Immature natural killer cell (primary cell): ENCODE results near the gene ITGAD. TPM values are rescaled to one million over a fixed set of nuclear protein-coding genes. Genes with fewer than 3 reads are reported as not detected.

Experiments
- DNase-seq, 3 donors: peaks; one replicate each; pipeline ENCODE4 v3.0.0; 2022; ENCODE audit warnings: mixed read lengths in 1 of 3
- H3K27ac Mint-ChIP-seq, 6 donors: one replicate each; pipeline ENCODE4 v1.8.0; 2020; ENCODE audit warnings: mixed read lengths in 6 of 6, mild to moderate bottlenecking in 5 of 6, inconsistent platforms in 4 of 6, moderate library complexity in 3 of 6
- H3K27me3 Mint-ChIP-seq, 3 donors: one replicate each; pipeline ENCODE4 v1.8.0; 2020 to 2021; ENCODE audit warnings: low read depth in 3 of 3, mild to moderate bottlenecking in 3 of 3, mixed read lengths in 3 of 3, moderate library complexity in 3 of 3, inconsistent platforms in 1 of 3
- H3K36me3 Mint-ChIP-seq, 3 donors: one replicate each; pipeline ENCODE4 v1.8.0; 2020; ENCODE audit warnings: mixed read lengths in 3 of 3, inconsistent platforms in 2 of 3, mild to moderate bottlenecking in 2 of 3
- H3K4me1 Mint-ChIP-seq, 2 donors: one replicate each; pipeline ENCODE4 v1.8.0; 2020; ENCODE audit warnings: inconsistent platforms in 2 of 2, mild to moderate bottlenecking in 2 of 2, mixed read lengths in 2 of 2, moderate library complexity in 1 of 2
- H3K4me3 Mint-ChIP-seq, 5 donors: one replicate each; pipeline ENCODE4 v1.8.0; 2020; ENCODE audit warnings: mild to moderate bottlenecking in 5 of 5, mixed read lengths in 5 of 5, inconsistent platforms in 3 of 5, moderate library complexity in 3 of 5
- H3K9me3 Mint-ChIP-seq, 6 donors: one replicate each; pipeline ENCODE4 v1.8.0; 2020; ENCODE audit warnings: mild to moderate bottlenecking in 6 of 6, mixed read lengths in 6 of 6, inconsistent platforms in 4 of 6, moderate library complexity in 3 of 6
- polyA plus RNA-seq, 3 donors: library from polyadenylated mRNA; unstranded; fragments of 300-500 nt; fragmentation: Illumina TruSeq; gene quantifications; one replicate each; pipeline ENCODE4 v1.2.3, GENCODE V29; 2021

Gene ITGAD
- polyA plus RNA-seq, 3 donors from 2014 or later: 0.27 to 0.47 TPM; not detected in 1

- Mint-ChIP-seq H3K36me3 (peaks cover 0 to 18% (median 15%) of the 10 kb centered on the region in 3 donors), H3K4me3 (peak overlapping the region; percentile 78 to 91 (median 84)), H3K27me3 (peaks cover 3 to 5% (median 4%) of the 10 kb centered on the region in 3 donors), H3K9me3 (no peaks in the 10 kb centered on the region), H3K4me1 (peaks cover 72 to 73% of the 10 kb centered on the region in 2 donors), H3K27ac (peak overlapping the region; percentile 75 to 93 (median 84))
- peak in 2 of 3 donors; percentile 34 to 41 for DNase-seq
These were observed 35.6 kb upstream of the ITGAD start for GRCh38 chr16:31357324-31358109.

GRCh38 chr16:31360251-31360650, 32.9 kb upstream of the ITGAD start:
- Mint-ChIP-seq H3K27ac (peak overlapping the region in 3 of 6 donors; percentile 40 to 50 (median 46)), H3K27me3 (peaks cover 3 to 14% (median 4%) of the 10 kb centered on the region in 3 donors), H3K9me3 (no peaks in the 10 kb centered on the region), H3K36me3 (peaks cover 0 to 22% (median 12%) of the 10 kb centered on the region in 3 donors), H3K4me3 (peak overlapping the region in 2 of 5 donors; percentile 17 to 23), H3K4me1 (peaks cover 71 to 72% of the 10 kb centered on the region in 2 donors)
- no peak for DNase-seq

GRCh38 chr16:31361201-31362110, 31.7 kb upstream of the ITGAD start:
- no peak for DNase-seq
- Mint-ChIP-seq H3K4me1 (peaks cover 71 to 72% of the 10 kb centered on the region in 2 donors), H3K9me3 (no peaks in the 10 kb centered on the region), H3K36me3 (peaks cover 0 to 28% (median 12%) of the 10 kb centered on the region in 3 donors), H3K27me3 (peaks cover 3 to 14% (median 4%) of the 10 kb centered on the region in 3 donors), H3K4me3 (peak overlapping the region in 2 of 5 donors; percentile 14 to 17), H3K27ac (no peak overlapping the region)

- Mint-ChIP-seq H3K9me3 (no peaks in the 10 kb centered on the region), H3K27ac (peak overlapping the region in 4 of 6 donors; percentile 31 to 88 (median 66)), H3K4me1 (peaks cover 72% of the 10 kb centered on the region in 2 donors), H3K36me3 (peaks cover 2 to 29% (median 16%) of the 10 kb centered on the region in 3 donors), H3K4me3 (no peak overlapping the region), H3K27me3 (peaks cover 2 to 12% (median 5%) of the 10 kb centered on the region in 3 donors)
- no peak for DNase-seq
These were observed 30.4 kb upstream of the ITGAD start for GRCh38 chr16:31362476-31363405.

- peaks cover 68 to 70% of the 10 kb centered on the region in 2 donors for H3K4me1 Mint-ChIP-seq
- DNase-seq: no peak
- peak overlapping the region in 4 of 5 donors; percentile 54 to 69 (median 60) for H3K4me3 Mint-ChIP-seq
These were observed 29.4 kb upstream of the ITGAD start for GRCh38 chr16:31363721-31364120.

GRCh38 chr16:31364421-31364820, 28.7 kb upstream of the ITGAD start:
- Mint-ChIP-seq H3K27ac (peak overlapping the region; percentile 82 to 94 (median 88)), H3K4me1 (peaks cover 68 to 70% of the 10 kb centered on the region in 2 donors), H3K4me3 (peak overlapping the region; percentile 54 to 82 (median 69)), H3K9me3 (no peaks in the 10 kb centered on the region), H3K36me3 (peaks cover 4 to 30% (median 17%) of the 10 kb centered on the region in 3 donors), H3K27me3 (peaks cover 2 to 10% (median 6%) of the 10 kb centered on the region in 3 donors)
- peak in 2 of 3 donors; percentile 34 to 45 for DNase-seq

More at GRCh38 chr16:31363721-31364120, 29.4 kb upstream of the ITGAD start:
- peaks cover 2 to 12% (median 6%) of the 10 kb centered on the region in 3 donors for H3K27me3 Mint-ChIP-seq
- H3K9me3 Mint-ChIP-seq: no peaks in the 10 kb centered on the region
- H3K27ac Mint-ChIP-seq: peak overlapping the region in 5 of 6 donors; percentile 28 to 90 (median 87)
- peaks cover 4 to 30% (median 17%) of the 10 kb centered on the region in 3 donors for H3K36me3 Mint-ChIP-seq

- H3K27ac Mint-ChIP-seq: peak overlapping the region; percentile 85 to 94 (median 90)
- peak; percentile 84 to 86 (median 85) for DNase-seq
- H3K9me3 Mint-ChIP-seq: no peaks in the 10 kb centered on the region
- peaks cover 4 to 32% (median 20%) of the 10 kb centered on the region in 3 donors for H3K36me3 Mint-ChIP-seq
- peak overlapping the region; percentile 54 to 85 (median 74) for H3K4me3 Mint-ChIP-seq
- peaks cover 2 to 10% (median 6%) of the 10 kb centered on the region in 3 donors for H3K27me3 Mint-ChIP-seq
- H3K4me1 Mint-ChIP-seq: peaks cover 65 to 66% of the 10 kb centered on the region in 2 donors
These were observed 27.8 kb upstream of the ITGAD start for GRCh38 chr16:31365131-31365865.

- H3K4me3 Mint-ChIP-seq: peak overlapping the region in 2 of 5 donors; percentile 6 to 35
- no peak for DNase-seq
These were observed 25.3 kb upstream of the ITGAD start for GRCh38 chr16:31367853-31368252.

GRCh38 chr16:31371008-31371407, 22.1 kb upstream of the ITGAD start:
- Mint-ChIP-seq H3K9me3 (no peaks in the 10 kb centered on the region), H3K27me3 (peaks cover 2 to 3% (median 2%) of the 10 kb centered on the region in 3 donors), H3K4me3 (no peak overlapping the region)

More at GRCh38 chr16:31367853-31368252, 25.3 kb upstream of the ITGAD start:
- H3K36me3 Mint-ChIP-seq: peaks cover 10 to 38% (median 23%) of the 10 kb centered on the region in 3 donors
- no peaks in the 10 kb centered on the region for H3K9me3 Mint-ChIP-seq
- H3K27me3 Mint-ChIP-seq: peaks cover 2 to 10% (median 6%) of the 10 kb centered on the region in 3 donors
- H3K4me1 Mint-ChIP-seq: peaks cover 57 to 65% of the 10 kb centered on the region in 2 donors
- H3K27ac Mint-ChIP-seq: peak overlapping the region in 1 of 6 donors; percentile 34

GRCh38 chr16:31371619-31372484, 21.3 kb upstream of the ITGAD start:
- no peak overlapping the region for H3K4me3 Mint-ChIP-seq
- H3K27me3 Mint-ChIP-seq: peaks cover 1 to 3% (median 2%) of the 10 kb centered on the region in 3 donors
- DNase-seq: no peak
- no peaks in the 10 kb centered on the region for H3K9me3 Mint-ChIP-seq
- peaks cover 29 to 54% of the 10 kb centered on the region in 2 donors for H3K4me1 Mint-ChIP-seq
- H3K27ac Mint-ChIP-seq: no peak overlapping the region
- peaks cover 14 to 56% (median 42%) of the 10 kb centered on the region in 3 donors for H3K36me3 Mint-ChIP-seq

More at GRCh38 chr16:31371008-31371407, 22.1 kb upstream of the ITGAD start:
- H3K4me1 Mint-ChIP-seq: peaks cover 31 to 54% of the 10 kb centered on the region in 2 donors
- peaks cover 14 to 60% (median 42%) of the 10 kb centered on the region in 3 donors for H3K36me3 Mint-ChIP-seq
- no peak for DNase-seq
- peak overlapping the region in 1 of 6 donors; percentile 17 for H3K27ac Mint-ChIP-seq

- H3K4me1 Mint-ChIP-seq: peaks cover 28 to 54% of the 10 kb centered on the region in 2 donors
- H3K27ac Mint-ChIP-seq: no peak overlapping the region
- H3K4me3 Mint-ChIP-seq: no peak overlapping the region
- no peak for DNase-seq
- peaks cover 6 to 10% (median 9%) of the 10 kb centered on the region in 3 donors for H3K27me3 Mint-ChIP-seq
- H3K9me3 Mint-ChIP-seq: peaks cover 0 to 3% (median 0%) of the 10 kb centered on the region in 6 donors
- peaks cover 18 to 57% (median 43%) of the 10 kb centered on the region in 3 donors for H3K36me3 Mint-ChIP-seq
These were observed 19.9 kb upstream of the ITGAD start for GRCh38 chr16:31373235-31373634.
